HCT116 (cell line): ENCODE measurements around the gene TMEM129. TPM values are rescaled to one million over a fixed set of nuclear protein-coding genes. Genes with fewer than 3 reads are reported as not detected.
A peak's percentile ranks its signal among the peaks of the same experiment; 100 is the strongest.

ENCODE experiments used
- ATAC-seq: fragments of 200-7000 bp; cut with Tn5 transposase; 2 replicates; pipeline ENCODE4 v1.9.1; 2020; ENCODE audit warnings: mild to moderate bottlenecking, moderate library complexity
- BruUV-seq: library from RNA; stranded (reverse); fragments of 400-500 nt; replicated peaks from 2 replicates; lab custom pipeline; 2021; lab: Mats Ljungman, UMichigan
- CTCF ChIA-PET: fragments of 300-600 bp; sonication (Branson Sonifier 250); formaldehyde crosslinking; loops from one replicate; lab custom pipeline; 2021; ENCODE audit warnings: antibody characterized with exemption; lab: Charles Lee
- POLR2A ChIA-PET: fragments of 300-600, 350-600 bp; sonication (Branson Sonifier 250); formaldehyde crosslinking; loops from one replicate; lab custom pipeline; 2021; ENCODE audit warnings: antibody characterized with exemption; lab: Charles Lee
- RAD21 ChIA-PET, 2 experiments: fragments of 300-600 bp; sonication (Branson Sonifier 250); formaldehyde crosslinking; loops; one replicate each; lab custom pipeline; 2023; ENCODE audit warnings: low total read pairs in 2 of 2; ENCODE audit not compliant: uncharacterized antibody in 2 of 2, unreplicated experiment in 2 of 2, low non-redundant PET in 1 of 2; lab: Charles Lee
- DNase-seq: peaks from one replicate; pipeline ENCODE4 v3.0.0-alpha.2; 2010; ENCODE audit warnings: low read depth, low spot score
- H2AFZ ChIP-seq: fragments of 200-600 bp; shearing (Covaris generic), sonication (generic); 2 replicates; pipeline ENCODE4 v1.6.1; 2017; ENCODE audit warnings: low read depth, mixed run types, mixed read lengths, antibody characterized with exemption, low read length; ENCODE audit not compliant: poor library complexity, severe bottlenecking
- H3K27ac ChIP-seq: 2 replicates; pipeline ENCODE4 v1.5.1; 2012; ENCODE audit warnings: low read depth, low read length
- H3K27me3 ChIP-seq: fragments of 200-600 bp; sonication (generic); 2 replicates; pipeline ENCODE4 v1.6.1; 2016; ENCODE audit warnings: mixed run types, low read length, mixed read lengths; ENCODE audit not compliant: insufficient read depth
- H3K36me3 ChIP-seq, 2 experiments: fragments of 200-500 bp in 1 of 2; fragments of 200-600 bp in 1 of 2; sonication (Bioruptor generic) in 1 of 2; sonication (generic) in 1 of 2; 2 replicates each; pipeline versions ENCODE4 v1.5.1 to v1.6.1; 2014 to 2016; ENCODE audit warnings: low read length in 2 of 2, inconsistent platforms in 1 of 2, mixed read lengths in 1 of 2, mixed run types in 1 of 2; ENCODE audit not compliant: insufficient read depth in 2 of 2, control insufficient read depth in 1 of 2
- H3K4me1 ChIP-seq, 2 experiments: fragments of 200-600 bp in 1 of 2; sonication (generic) in 1 of 2; 2 replicates each; pipeline versions ENCODE4 v1.5.1 to v1.6.1; 2012 to 2017; ENCODE audit warnings: low read length in 2 of 2, inconsistent platforms in 1 of 2, mild to moderate bottlenecking in 1 of 2, mixed read lengths in 1 of 2, mixed run types in 1 of 2, moderate library complexity in 1 of 2; ENCODE audit not compliant: insufficient read depth in 2 of 2, control insufficient read depth in 1 of 2
- H3K4me2 ChIP-seq: fragments of 200-600 bp; sonication (generic); 2 replicates; pipeline ENCODE4 v1.6.1; 2017; ENCODE audit warnings: mixed run types, low read length, mixed read lengths
- H3K4me3 ChIP-seq, 2 experiments: fragments of 200-600 bp in 1 of 2; sonication (generic) in 1 of 2; replicated peaks in 1 of 2; 2 replicates each; pipeline ENCODE4 v1.5.1; 2011 to 2016; ENCODE audit warnings: low read length in 2 of 2, control low read depth in 1 of 2, low read depth in 1 of 2, mild to moderate bottlenecking in 1 of 2, mixed read lengths in 1 of 2, mixed run types in 1 of 2
- H3K79me2 ChIP-seq: fragments of 200-600 bp; sonication (generic); 2 replicates; pipeline ENCODE4 v1.6.1; 2017; ENCODE audit warnings: mild to moderate bottlenecking, mixed run types, low read length, moderate library complexity, mixed read lengths; ENCODE audit not compliant: insufficient read depth
- H3K9ac ChIP-seq: fragments of 200-600 bp; sonication (generic); 2 replicates; pipeline ENCODE4 v1.6.1; 2016; ENCODE audit warnings: low read length, mixed read lengths
- H3K9me2 ChIP-seq: fragments of 200-600 bp; sonication (generic), shearing (Covaris generic); 2 replicates; pipeline ENCODE4 v1.6.1; 2017; ENCODE audit warnings: mixed run types, mild to moderate bottlenecking, moderate library complexity; ENCODE audit not compliant: insufficient read depth
- H3K9me3 ChIP-seq, 2 experiments: fragments of 200-500 bp in 1 of 2; fragments of 200-600 bp in 1 of 2; sonication (Bioruptor generic) in 1 of 2; sonication (generic) in 1 of 2; 2 replicates each; pipeline ENCODE4 v1.6.1; 2014 to 2017; ENCODE audit warnings: low read length in 2 of 2, mixed read lengths in 2 of 2, inconsistent platforms in 1 of 2, low read depth in 1 of 2, mild to moderate bottlenecking in 1 of 2, mixed run types in 1 of 2, moderate library complexity in 1 of 2; ENCODE audit not compliant: control insufficient read depth in 1 of 2, insufficient read depth in 1 of 2
- H4K20me1 ChIP-seq: fragments of 200-600 bp; sonication (generic), shearing (Covaris generic); 2 replicates; pipeline ENCODE4 v1.6.1; 2017; ENCODE audit warnings: mixed run types, mild to moderate bottlenecking, moderate library complexity; ENCODE audit not compliant: insufficient read depth
- CEBPB ChIP-seq: IDR thresholded peaks from 2 replicates; pipeline ENCODE4 v1.6.1; 2012; ENCODE audit warnings: low read depth
- EGR1 ChIP-seq: IDR thresholded peaks from 2 replicates; pipeline ENCODE4 v1.6.1; 2012; ENCODE audit warnings: low read depth
- EZH2 ChIP-seq: fragments of 200-600 bp; sonication (generic); IDR thresholded peaks from 2 replicates; pipeline ENCODE4 v1.6.1; 2017; ENCODE audit warnings: antibody characterized with exemption, mixed run types
- EZH2phosphoT487 ChIP-seq: fragments of 200-600 bp; IDR thresholded peaks from 2 replicates; pipeline ENCODE4 v1.6.1; 2018; ENCODE audit warnings: antibody characterized with exemption, borderline replicate concordance
- FOSL1 ChIP-seq: IDR thresholded peaks from 2 replicates; pipeline ENCODE4 v1.6.1; 2012; ENCODE audit warnings: low read depth
- JUND ChIP-seq: IDR thresholded peaks from 2 replicates; pipeline ENCODE4 v1.6.1; 2012
- RAD21 ChIP-seq: IDR thresholded peaks from 2 replicates; pipeline ENCODE4 v1.6.1; 2012; ENCODE audit warnings: low read depth, mild to moderate bottlenecking
- SIN3A ChIP-seq: IDR thresholded peaks from 2 replicates; pipeline ENCODE4 v1.6.1; 2012; ENCODE audit warnings: low read depth
- TCF7L2 ChIP-seq: IDR thresholded peaks from 2 replicates; pipeline ENCODE4 v1.7.0; 2011; ENCODE audit warnings: borderline replicate concordance, inconsistent platforms; ENCODE audit not compliant: insufficient read depth, insufficient read length; ENCODE audit errors: extremely low read depth
- ZFX ChIP-seq: fragments of 450-650 bp; IDR thresholded peaks from 2 replicates; pipeline ENCODE4 v1.6.1; 2017
- ZNF274 ChIP-seq: fragments of 200-500 bp; sonication (Bioruptor generic); IDR thresholded peaks from 2 replicates; pipeline ENCODE4 v1.6.1; 2014; ENCODE audit warnings: mild to moderate bottlenecking, low read depth, low read length, inconsistent platforms
- intact Hi-C: fragments of 100-400 bp; cut with micrococcal nuclease; formaldehyde crosslinking; loops from 2 replicates; pipeline ENCODE4 v1.10.0; 2022
- total RNA-seq: library from RNA; stranded (reverse); gene quantifications from one replicate; pipeline ENCODE4 v1.2.1, GENCODE V29; 2021; ENCODE audit not compliant: unreplicated experiment
- TF ChIP-seq, protein P1 (sequence below), 3 experiments: fragments of 200-600 bp in 1 of 3; sonication (generic) in 1 of 3; IDR thresholded peaks in 2 of 3; conservative IDR thresholded peaks in 1 of 3; 2 replicates each; pipeline ENCODE4 v1.5.1; 2012 to 2017; ENCODE audit warnings: low read depth in 2 of 3, low read length in 2 of 3, antibody characterized with exemption in 1 of 3, borderline replicate concordance in 1 of 3, control low read depth in 1 of 3, mild to moderate bottlenecking in 1 of 3, mixed read lengths in 1 of 3, mixed run types in 1 of 3, moderate library complexity in 1 of 3; ENCODE audit not compliant: insufficient read depth in 1 of 3
- TF ChIP-seq, protein P2 (sequence below): IDR thresholded peaks from 2 replicates; pipeline ENCODE4 v1.6.1; 2012

Gene TMEM129
- total RNA-seq, 1 experiment from 2014 or later = 29.4 TPM

DNA sequence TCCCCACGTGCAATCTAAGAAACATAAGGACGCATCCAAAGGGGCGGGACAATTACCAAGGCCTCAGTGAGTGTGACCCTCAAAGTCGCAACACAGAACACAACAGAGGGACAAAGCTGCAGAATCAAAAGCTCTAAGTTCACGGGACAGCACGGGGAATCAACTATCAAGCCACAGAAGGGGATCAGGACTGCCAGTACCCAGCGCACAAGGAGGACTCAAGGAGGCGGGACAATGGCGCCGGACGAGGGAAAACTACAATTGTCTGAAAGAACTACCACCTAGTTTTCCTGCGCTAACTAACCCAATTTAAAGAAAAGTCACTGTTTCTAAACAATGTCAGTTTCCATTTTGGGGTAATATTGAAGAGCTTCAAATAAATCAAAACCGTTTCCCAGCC lies 38.3 kb downstream of the TMEM129 start:
- ATAC-seq (no peak), DNase-seq (no peak)
- no peaks in the 10 kb centered on the region for H4K20me1 ChIP-seq
- POLR2A ChIA-PET = interaction anchor here (1.2 kb wide), 1 partner anchor 29 kb away, joined by 3 read pairs; the partner anchor contains the start of gene SLBP
- RAD21 ChIA-PET = no interaction called here
- H3K27me3 ChIP-seq = no peaks in the 10 kb centered on the region
- peaks cover 8 to 23% of the 10 kb centered on the region in 2 experiments; a peak in 3 of 4 replicates for H3K4me1 ChIP-seq
- TSS peak; percentile 71 for BruUV-seq
- no peaks in the 10 kb centered on the region for H3K79me2 ChIP-seq
- H3K4me3 ChIP-seq = no peak overlapping the region
- intact Hi-C loops = no loop called here
- no peak overlapping the region for H3K27ac ChIP-seq
- H2AFZ ChIP-seq = no peak overlapping the region
- CTCF ChIA-PET = interaction anchor here (1.8 kb wide), 1 partner anchor 11 kb away, joined by 6 read pairs; no protein-coding TSS in a partner anchor
- no peaks in the 10 kb centered on the region for H3K9me3 ChIP-seq
- TF ChIP-seq ZFX = no peak
- no peak for TF ChIP-seq RAD21
- no peak for TF ChIP-seq FOSL1
- TF ChIP-seq EZH2 = no peak
- TF ChIP-seq, protein P1, sequence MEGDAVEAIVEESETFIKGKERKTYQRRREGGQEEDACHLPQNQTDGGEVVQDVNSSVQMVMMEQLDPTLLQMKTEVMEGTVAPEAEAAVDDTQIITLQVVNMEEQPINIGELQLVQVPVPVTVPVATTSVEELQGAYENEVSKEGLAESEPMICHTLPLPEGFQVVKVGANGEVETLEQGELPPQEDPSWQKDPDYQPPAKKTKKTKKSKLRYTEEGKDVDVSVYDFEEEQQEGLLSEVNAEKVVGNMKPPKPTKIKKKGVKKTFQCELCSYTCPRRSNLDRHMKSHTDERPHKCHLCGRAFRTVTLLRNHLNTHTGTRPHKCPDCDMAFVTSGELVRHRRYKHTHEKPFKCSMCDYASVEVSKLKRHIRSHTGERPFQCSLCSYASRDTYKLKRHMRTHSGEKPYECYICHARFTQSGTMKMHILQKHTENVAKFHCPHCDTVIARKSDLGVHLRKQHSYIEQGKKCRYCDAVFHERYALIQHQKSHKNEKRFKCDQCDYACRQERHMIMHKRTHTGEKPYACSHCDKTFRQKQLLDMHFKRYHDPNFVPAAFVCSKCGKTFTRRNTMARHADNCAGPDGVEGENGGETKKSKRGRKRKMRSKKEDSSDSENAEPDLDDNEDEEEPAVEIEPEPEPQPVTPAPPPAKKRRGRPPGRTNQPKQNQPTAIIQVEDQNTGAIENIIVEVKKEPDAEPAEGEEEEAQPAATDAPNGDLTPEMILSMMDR (IDR thresholded peaks at IDR 0.05 in 2 of 3, conservative IDR thresholded peaks at IDR 0.05 in 1 of 3; ENCODE audit: borderline replicate concordance in 1 of 3, insufficient read depth in 1 of 3, low read depth in 2 of 3, low read length in 2 of 3) = no peak
- TF ChIP-seq, protein P2, sequence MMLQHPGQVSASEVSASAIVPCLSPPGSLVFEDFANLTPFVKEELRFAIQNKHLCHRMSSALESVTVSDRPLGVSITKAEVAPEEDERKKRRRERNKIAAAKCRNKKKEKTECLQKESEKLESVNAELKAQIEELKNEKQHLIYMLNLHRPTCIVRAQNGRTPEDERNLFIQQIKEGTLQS = no peak
- TF ChIP-seq SIN3A = no peak
- no peak for TF ChIP-seq EZH2phosphoT487
- TF ChIP-seq TCF7L2 = no peak
- TF ChIP-seq ZNF274 = no peak
- no peak for TF ChIP-seq CEBPB
- TF ChIP-seq EGR1 = no peak
- no peak for TF ChIP-seq JUND
- no peaks in the 10 kb centered on the region for H3K36me3 ChIP-seq
- no peaks in the 10 kb centered on the region for H3K9me2 ChIP-seq
- H3K9ac ChIP-seq = no peak overlapping the region
- H3K4me2 ChIP-seq = peak overlapping the region; percentile 69; the same call in 1 of the 2 replicates
